GM10847 (cell line): Measurements from ENCODE around the gene PDX1.

Experiments
- POLR2A ChIP-seq: IDR thresholded peaks from 2 replicates; pipeline ENCODE4 v1.6.1; 2011; ENCODE audit not compliant: insufficient read length; ENCODE audit errors: extremely low read depth

Gene PDX1

GRCh38 chr13:27970382-27971235, 50.8 kb downstream of the PDX1 start:
- TF ChIP-seq POLR2A = no peak

GRCh38 chr13:27971236-27971645, 51.4 kb downstream of the PDX1 start:
- TF ChIP-seq POLR2A = no peak

- TF ChIP-seq POLR2A = no peak
These were observed 52.1 kb downstream of the PDX1 start for GRCh38 chr13:27971776-27972477.

GRCh38 chr13:27972478-27972820, 52.6 kb downstream of the PDX1 start:
- no peak for TF ChIP-seq POLR2A

GRCh38 chr13:27973291-27973690, 53.5 kb downstream of the PDX1 start:
- TF ChIP-seq POLR2A = no peak

GRCh38 chr13:27973961-27974662, 54.3 kb downstream of the PDX1 start:
- no peak for TF ChIP-seq POLR2A
